ENCODE data around the gene KLHL26. TPM values are rescaled to one million over a fixed set of nuclear protein-coding genes. Genes with fewer than 3 reads are reported as not detected.

Gene KLHL26
- total and polyA plus RNA-seq, 2 experiments from 2014 or later, result 8.2 to 8.6 TPM

DNA sequence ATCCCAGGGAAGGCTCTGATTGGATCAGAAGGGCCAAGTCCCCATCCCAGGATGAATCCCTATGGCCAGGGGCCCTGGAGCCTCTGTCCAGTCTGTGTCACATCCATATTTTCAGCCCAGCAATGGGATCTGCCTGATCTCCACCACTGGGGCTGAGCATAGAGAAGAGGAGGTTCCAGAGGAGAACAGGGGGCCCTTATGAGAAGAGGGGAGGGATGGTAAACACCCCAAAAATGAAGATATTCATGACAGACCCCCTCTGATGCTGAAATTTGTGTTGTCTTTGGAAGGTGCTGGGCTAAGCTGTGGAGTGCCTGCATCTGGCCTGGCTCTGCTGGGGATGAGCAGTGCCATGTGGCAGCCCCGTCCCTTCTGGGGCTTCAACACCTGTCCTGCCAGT is 14.5 kb downstream of the KLHL26 start:
- no peak overlapping the region for H3K27ac ChIP-seq
- TF ChIP-seq, protein P1, sequence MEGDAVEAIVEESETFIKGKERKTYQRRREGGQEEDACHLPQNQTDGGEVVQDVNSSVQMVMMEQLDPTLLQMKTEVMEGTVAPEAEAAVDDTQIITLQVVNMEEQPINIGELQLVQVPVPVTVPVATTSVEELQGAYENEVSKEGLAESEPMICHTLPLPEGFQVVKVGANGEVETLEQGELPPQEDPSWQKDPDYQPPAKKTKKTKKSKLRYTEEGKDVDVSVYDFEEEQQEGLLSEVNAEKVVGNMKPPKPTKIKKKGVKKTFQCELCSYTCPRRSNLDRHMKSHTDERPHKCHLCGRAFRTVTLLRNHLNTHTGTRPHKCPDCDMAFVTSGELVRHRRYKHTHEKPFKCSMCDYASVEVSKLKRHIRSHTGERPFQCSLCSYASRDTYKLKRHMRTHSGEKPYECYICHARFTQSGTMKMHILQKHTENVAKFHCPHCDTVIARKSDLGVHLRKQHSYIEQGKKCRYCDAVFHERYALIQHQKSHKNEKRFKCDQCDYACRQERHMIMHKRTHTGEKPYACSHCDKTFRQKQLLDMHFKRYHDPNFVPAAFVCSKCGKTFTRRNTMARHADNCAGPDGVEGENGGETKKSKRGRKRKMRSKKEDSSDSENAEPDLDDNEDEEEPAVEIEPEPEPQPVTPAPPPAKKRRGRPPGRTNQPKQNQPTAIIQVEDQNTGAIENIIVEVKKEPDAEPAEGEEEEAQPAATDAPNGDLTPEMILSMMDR (IDR thresholded peaks at IDR 0.05; ENCODE audit: low read depth, low read length), result no peak
- no peak overlapping the region for H3K4me3 ChIP-seq
- H3K27me3 ChIP-seq, result no peaks in the 10 kb centered on the region
- H3K4me1 ChIP-seq (ENCODE audit: low read depth), result peaks cover 27% of the 10 kb centered on the region
- no peak for DNase-seq (ENCODE audit: low read depth in 1 of 2, low spot score in 1 of 2)
- no peaks in the 10 kb centered on the region for H3K36me3 ChIP-seq
- H3K9me3 ChIP-seq (ENCODE audit: low read depth), result no peaks in the 10 kb centered on the region

DNA sequence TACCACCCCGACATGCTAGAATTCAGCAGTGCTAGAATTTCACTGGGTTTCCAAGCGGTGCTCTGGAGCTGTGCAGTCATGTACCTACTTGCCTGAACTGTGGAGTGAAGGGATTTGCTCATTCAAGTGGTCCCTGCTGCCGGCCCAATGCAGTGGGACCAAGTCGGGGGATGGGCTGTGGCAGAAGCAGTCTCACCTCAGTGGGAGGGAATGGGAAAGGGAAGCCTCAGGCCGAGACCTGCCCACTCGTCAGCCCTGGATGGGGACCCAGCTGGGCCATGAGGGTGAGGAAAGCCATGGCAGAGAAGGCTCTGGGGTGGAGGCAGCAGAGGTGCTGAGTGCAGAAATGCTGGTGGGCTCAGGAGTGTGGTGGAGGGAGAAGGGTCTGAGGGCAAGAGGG is 14.9 kb downstream of the KLHL26 start:
- no peaks in the 10 kb centered on the region for H3K9me3 ChIP-seq (ENCODE audit: low read depth)
- TF ChIP-seq, protein P1 (IDR thresholded peaks at IDR 0.05; ENCODE audit: low read depth, low read length), result no peak
- no peak overlapping the region for H3K4me3 ChIP-seq
- no peaks in the 10 kb centered on the region for H3K27me3 ChIP-seq
- DNase-seq (ENCODE audit: low read depth in 1 of 2, low spot score in 1 of 2), result no peak
- H3K4me1 ChIP-seq (ENCODE audit: low read depth), result peaks cover 27% of the 10 kb centered on the region
- no peak overlapping the region for H3K27ac ChIP-seq
- H3K36me3 ChIP-seq, result no peaks in the 10 kb centered on the region

DNA sequence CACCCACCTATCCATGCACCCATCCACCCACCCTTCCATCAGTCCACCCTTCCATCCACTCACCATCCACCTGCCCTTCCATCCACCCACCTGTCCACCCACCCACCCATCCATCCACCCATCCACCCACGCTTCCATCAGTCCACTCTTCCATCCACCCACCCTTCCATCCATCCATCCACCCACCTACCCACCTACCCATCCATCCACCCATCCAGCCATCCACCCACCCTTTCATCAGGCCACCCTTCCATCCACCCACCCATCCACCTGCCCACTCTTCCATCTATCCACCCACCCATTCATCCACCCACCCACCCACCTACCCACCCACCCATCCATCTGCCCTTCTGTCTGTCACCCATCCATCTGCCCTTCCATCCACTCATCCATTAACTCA is 17.0 kb downstream of the KLHL26 start:
- H3K4me3 ChIP-seq, result no peak overlapping the region
- H3K9me3 ChIP-seq (ENCODE audit: low read depth), result no peaks in the 10 kb centered on the region
- no peaks in the 10 kb centered on the region for H3K36me3 ChIP-seq
- H3K4me1 ChIP-seq (ENCODE audit: low read depth), result peaks cover 19% of the 10 kb centered on the region
- H3K27me3 ChIP-seq, result no peaks in the 10 kb centered on the region
- no peak overlapping the region for H3K27ac ChIP-seq
- no peak for DNase-seq (ENCODE audit: low read depth in 1 of 2, low spot score in 1 of 2)
- TF ChIP-seq, protein P1 (IDR thresholded peaks at IDR 0.05; ENCODE audit: low read depth, low read length), result no peak

DNA sequence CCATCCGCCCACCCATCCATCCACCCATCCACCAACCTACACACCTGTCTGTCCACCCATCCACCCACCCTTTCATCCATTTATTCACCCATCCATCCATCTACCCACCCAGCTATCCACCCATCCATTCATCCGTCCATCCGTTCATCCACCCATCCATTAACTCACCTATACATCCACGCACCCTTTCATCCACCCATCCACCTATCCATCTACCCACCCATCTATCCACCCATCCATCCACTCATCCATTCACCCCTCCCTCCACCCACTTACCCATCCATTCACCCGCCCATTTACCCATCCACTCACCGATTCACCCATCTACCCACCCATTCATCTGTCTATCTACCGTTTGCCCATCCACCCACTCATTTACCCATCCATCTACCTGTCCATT is 17.6 kb downstream of the KLHL26 start:
- no peaks in the 10 kb centered on the region for H3K9me3 ChIP-seq (ENCODE audit: low read depth)
- no peaks in the 10 kb centered on the region for H3K27me3 ChIP-seq
- TF ChIP-seq, protein P1 (IDR thresholded peaks at IDR 0.05; ENCODE audit: low read depth, low read length), result no peak
- peaks cover 13% of the 10 kb centered on the region for H3K4me1 ChIP-seq (ENCODE audit: low read depth)
- H3K36me3 ChIP-seq, result no peaks in the 10 kb centered on the region
- DNase-seq (ENCODE audit: low read depth in 1 of 2, low spot score in 1 of 2), result no peak
- no peak overlapping the region for H3K27ac ChIP-seq
- no peak overlapping the region for H3K4me3 ChIP-seq

DNA sequence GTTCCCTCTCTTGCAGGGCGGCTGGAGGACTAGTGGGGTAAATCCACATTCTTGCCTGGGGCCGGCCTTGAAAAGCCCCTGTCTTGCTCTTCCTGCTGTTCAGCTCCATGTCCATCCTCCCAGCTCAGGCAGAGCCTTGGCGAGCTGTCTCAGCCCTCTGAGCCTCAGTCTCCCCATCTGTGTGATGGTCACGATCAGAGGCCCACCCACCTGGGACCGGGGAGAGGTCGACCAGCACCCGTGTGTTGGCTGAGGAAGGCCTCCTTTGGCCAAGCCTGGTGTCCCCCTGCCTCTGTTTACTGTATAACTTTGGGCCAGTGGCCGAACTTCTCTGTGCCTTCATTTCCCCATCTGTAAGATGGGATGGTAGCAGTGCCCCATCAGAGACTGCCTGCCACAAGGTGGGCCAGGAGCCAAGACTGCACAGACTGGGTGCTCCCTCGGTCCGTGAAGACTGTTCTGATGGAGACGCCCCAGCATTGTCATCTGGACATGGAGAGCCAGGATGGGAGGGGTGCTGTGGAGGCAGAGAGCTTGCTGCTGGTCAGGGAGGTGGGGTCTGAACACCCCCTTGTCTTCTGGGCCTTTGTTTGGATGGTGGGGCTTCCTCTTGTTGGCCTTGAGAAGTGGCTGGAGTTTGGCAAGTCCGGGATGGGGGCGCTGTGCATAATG is 18.5 kb downstream of the KLHL26 start:
- TF ChIP-seq, protein P1 (IDR thresholded peaks at IDR 0.05; ENCODE audit: low read depth, low read length), result no peak
- no peaks in the 10 kb centered on the region for H3K9me3 ChIP-seq (ENCODE audit: low read depth)
- H3K27me3 ChIP-seq, result no peaks in the 10 kb centered on the region
- H3K4me3 ChIP-seq, result no peak overlapping the region
- no peak overlapping the region for H3K27ac ChIP-seq
- no peak for DNase-seq (ENCODE audit: low read depth in 1 of 2, low spot score in 1 of 2)
- H3K4me1 ChIP-seq (ENCODE audit: low read depth), result peaks cover 5% of the 10 kb centered on the region
- H3K36me3 ChIP-seq, result no peaks in the 10 kb centered on the region

Data from cardiac muscle cell (in vitro differentiated cells and primary cell).